Hepatocyte (in vitro differentiated cells): ENCODE data around the gene GMIP.

Experiments used
- CTCF ChIP-seq: fragments of 200-600 bp; sonication (generic); IDR thresholded peaks from 2 replicates; pipeline ENCODE4 v1.5.1; 2016; ENCODE audit warnings: antibody characterized with exemption, mild to moderate bottlenecking; ENCODE audit not compliant: poor library complexity
- EZH2phosphoT487 ChIP-seq: fragments of 200-600 bp; sonication (generic); IDR thresholded peaks from one replicate; pipeline ENCODE4 v1.6.1; 2018; ENCODE audit warnings: antibody characterized with exemption, mild to moderate bottlenecking, low read depth, moderate library complexity; ENCODE audit not compliant: unreplicated experiment, severe bottlenecking

GRCh38 chr19:19659646-19660245 lies 16.3 kb upstream of the GMIP start:
- TF ChIP-seq CTCF (no peak), EZH2phosphoT487 (no peak)
